ENCODE data around the gene RPL10A.
A peak's percentile ranks its signal among the peaks of the same experiment; 100 is the strongest.

Gene RPL10A

DNA sequence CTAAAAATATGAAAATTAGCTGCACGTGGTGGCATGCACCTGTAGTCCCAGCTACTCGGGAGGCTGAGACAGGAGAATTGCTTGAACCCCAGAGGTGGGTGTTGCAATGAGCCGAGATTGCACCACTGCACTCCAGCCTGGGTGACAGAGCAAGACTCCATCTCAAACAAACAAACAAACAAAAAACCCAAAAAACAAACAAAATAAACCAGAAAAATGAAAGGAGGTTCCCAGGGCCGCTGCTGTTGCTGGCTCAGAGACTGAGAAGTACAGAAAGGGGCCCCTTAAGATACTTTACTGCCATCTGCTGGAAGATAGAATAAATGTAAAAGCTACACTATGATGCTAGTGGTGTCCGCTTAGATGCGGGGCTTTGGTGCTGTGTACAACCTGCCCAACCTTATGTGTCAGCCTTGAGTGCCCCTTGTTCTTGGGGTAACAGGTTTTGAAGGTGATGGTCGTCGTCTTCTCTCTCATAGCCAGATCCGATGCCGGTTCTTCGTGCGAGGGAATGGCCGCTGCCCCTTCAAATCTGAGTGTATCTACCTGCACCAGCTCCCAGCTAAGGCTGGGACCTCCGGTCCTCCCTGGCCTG, 18.8 kb upstream of the RPL10A start:
- peak; percentile 79 for DNase-seq

GRCh38 chr6:35451354-35452182, 16.6 kb upstream of the RPL10A start:
- no peak for DNase-seq

DNA sequence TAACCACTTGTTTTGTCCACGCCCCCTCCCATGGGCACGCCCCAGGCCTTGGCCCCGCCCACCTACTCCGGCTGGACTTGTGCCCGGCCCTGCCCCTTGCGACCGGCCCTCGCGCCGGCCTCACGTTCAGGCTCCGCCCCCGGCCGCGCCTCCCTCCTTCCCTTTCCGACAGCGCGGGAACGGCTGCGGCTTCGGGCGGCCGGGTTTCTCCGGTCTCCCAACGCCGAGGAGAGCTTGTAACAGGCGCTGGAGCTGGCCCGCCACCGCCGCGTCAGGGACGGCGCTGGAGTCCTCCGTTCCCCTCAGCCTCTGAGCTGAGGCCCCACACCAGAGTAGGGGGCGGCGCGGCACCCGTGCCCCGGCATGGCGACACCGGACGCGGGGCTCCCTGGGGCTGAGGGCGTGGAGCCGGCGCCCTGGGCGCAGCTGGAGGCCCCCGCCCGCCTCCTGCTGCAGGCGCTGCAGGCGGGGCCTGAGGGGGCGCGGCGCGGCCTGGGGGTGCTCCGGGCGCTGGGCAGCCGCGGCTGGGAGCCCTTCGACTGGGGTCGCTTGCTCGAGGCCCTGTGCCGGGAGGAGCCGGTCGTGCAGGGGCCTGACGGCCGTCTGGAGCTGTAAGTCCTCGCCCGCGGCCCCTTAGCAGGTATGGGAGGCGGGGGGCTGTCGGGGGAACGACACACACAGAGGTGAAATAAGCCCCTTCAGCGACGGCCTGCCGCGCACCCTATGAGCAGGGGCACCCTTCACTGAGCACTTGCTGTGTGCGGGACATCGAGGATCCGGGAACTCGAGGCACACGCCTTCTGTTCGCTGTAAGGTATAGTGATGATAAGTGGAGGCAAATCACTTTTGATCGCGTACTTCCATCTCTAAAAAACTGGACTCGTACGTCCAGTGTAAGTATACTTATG, 15.8 kb upstream of the RPL10A start, which contains the start of gene FANCE:
FANCE (plus strand) TSS at position 156 of the 908 bp plus-strand sequence; CDS start at position 364, 208 bp downstream.
- DNase-seq = peak; percentile 97

DNA sequence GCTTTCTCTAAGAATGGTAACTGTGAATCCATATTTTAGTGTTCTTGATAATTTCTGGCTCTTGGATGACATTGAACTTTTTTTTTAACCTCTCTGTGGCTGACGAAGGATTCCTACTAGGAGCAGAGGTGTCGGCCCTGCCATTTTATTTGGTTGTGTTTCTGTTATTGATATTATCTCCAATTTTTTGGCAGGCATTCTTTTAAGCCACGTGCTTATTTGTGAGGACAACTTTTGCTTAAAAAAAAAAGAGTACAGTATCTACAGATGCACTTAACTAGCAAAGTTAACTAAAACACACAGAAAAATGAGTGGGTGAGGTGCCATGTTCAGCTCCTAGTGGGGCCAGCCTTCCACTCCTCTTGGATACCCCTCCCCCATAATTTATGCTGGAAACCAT, 15.0 kb upstream of the RPL10A start:
- no peak for DNase-seq

DNA sequence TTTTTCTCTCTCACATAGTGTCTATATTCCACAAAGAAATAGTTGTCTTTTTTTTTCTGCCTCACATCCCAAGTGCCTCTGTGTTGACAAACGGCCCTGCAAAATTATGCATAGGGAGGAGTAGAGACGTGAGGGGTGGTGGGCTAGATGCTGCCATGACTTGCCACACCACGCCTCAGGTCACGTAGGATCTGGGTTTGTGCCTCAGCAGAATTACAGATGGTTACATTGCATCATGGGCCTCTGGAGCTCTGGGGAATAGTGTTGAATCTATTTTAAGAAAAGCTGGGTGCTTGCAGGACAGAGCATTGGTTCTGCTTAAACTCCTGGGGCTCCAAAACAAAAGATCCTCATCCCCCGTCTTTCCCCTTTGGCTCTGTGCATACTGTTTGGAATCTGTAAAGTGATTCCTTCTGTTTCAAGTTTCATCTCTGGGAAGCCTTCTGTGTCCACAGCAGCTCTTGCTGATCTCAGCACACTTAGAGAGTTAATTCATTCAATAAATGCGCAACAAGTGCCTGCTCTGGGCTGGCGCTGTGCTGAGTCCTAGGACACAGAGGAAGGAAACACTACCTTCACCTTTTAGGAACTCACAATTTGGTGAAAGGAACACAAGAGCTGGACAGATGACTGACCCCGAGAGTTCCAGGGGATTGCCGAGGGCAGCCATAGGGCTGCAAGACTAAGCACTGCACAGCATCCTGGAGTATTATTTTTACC, 13.7 kb upstream of the RPL10A start:
- no peak for DNase-seq

- DNase-seq = no peak
Observed at GRCh38 chr6:35457907-35458306, 10.3 kb upstream of the RPL10A start.

DNA sequence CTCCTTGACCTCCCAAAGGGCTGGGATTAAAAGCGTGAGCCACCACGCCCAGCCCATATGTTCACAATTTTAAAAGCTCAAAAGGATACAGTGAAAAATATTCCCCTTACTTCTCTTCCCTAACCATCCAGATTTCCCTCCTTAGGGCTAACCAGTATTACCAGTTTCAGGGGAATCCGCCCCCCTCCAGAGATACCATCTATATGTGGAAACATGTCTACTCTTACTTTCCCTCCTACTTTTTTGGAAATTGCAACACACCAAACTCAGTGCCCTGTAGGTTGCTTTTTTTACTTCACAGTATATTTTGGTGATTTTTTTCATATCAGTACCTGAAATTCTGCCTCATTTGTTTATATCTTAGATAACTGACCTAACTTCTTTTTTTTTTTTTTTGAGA, 6.9 kb upstream of the RPL10A start:
- DNase-seq = no peak

GRCh38 chr6:35463292-35463691, 4.9 kb upstream of the RPL10A start:
- no peak for DNase-seq

GRCh38 chr6:35465646-35466045, 2.6 kb upstream of the RPL10A start:
- no peak for DNase-seq

GRCh38 chr6:35468980-35469750, 964 bp downstream of the RPL10A start:
- no peak for DNase-seq

DNA sequence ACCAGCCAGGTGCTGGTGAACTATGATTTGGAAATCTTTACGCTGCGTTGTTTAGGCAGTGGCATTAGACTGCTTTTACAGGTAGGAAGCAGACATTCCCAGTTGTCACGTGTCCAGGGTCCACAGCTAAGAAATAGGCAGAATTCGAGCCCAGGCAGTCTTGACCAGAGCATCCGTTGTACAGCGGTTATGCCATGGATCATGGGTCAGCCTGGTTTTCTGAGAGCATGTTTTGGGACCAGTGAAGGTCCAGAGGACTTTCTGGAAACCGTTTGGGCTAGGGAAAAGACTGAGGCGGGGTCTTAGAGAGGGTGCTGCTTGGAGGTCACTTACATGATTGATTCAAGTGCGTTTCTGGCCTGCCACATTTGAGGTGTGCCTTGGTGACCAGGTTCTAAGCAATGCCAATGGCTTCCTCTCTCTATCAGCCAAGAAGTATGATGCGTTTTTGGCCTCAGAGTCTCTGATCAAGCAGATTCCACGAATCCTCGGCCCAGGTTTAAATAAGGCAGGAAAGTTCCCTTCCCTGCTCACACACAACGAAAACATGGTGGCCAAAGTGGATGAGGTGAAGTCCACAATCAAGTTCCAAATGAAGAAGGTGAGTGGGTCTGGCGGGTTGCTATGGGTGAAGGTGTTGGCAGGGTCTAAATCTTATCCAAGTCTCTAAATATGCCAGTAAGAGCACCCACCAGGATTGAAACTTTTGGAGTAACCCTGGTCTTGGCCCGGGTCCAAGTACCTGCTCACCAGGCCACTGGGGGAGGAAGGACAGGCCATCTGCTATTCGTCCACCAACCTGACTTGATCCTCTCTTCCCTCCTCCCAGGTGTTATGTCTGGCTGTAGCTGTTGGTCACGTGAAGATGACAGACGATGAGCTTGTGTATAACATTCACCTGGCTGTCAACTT, 1.8 kb downstream of the RPL10A start:
- peak; percentile 40 for DNase-seq

DNA sequence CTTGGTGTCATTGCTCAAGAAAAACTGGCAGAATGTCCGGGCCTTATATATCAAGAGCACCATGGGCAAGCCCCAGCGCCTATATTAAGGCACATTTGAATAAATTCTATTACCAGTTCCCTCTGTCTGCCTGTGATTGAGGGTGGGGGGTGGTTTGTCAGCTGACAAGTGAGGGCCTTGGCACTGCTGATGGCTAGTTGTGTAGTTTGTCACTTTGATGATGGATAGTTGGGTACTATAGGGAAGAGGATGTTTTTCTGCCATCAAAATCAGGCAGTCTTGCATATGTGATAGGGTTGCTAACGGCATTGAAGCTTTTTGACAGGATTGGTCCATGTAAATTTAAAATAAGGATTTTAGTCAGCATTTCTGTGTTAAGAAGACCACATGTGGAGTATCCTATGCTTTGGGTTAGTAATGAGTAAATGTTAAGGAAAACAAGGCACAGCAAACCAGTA, 2.5 kb downstream of the RPL10A start:
- no peak for DNase-seq

- DNase-seq = no peak
Observed at GRCh38 chr6:35471836-35472345, 3.7 kb downstream of the RPL10A start.

- peak; percentile 43 for DNase-seq
Observed at GRCh38 chr6:35473075-35473849, 5.1 kb downstream of the RPL10A start.

GRCh38 chr6:35473850-35474130, 5.6 kb downstream of the RPL10A start:
- peak; percentile 34 for DNase-seq

DNA sequence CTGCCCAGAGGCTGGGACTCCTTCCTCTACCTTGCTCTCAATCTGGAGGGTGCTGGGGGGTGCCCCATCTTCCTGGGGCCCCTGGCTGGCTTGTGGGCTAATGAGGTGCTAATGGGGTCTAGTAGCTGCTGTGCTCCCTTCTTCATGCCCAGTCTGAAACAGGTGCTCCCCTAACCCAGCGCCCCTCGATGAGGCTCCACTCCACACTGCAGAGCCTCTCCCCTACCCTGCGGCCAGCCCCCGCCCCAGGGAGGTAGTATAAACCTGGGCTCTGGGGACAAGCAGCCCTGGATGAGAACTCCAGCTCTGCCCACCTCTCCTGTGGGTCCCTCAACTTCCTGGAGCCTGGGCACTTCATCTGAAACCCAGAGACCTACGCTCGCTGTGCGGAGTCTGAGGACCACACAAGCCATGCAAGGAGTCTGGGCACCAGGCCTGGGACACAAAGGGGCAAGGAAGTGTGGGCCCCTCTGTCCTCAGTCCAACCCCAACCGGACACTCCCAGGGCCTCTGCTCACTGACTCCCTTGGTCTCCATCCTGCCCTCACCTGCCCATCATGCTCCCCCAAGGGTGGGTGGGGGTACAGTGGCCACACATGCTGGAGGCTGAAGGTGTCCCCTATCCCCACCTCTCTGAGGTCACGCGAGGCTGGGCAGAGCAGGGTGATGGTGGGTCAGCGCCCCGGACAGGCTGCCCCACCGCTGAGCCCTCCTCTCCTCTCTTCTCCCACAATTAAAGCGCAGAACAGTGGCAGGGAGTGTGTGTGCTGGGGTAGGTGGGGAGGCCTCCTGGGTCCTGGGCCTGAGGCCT, 6.1 kb downstream of the RPL10A start:
- peak; percentile 39 for DNase-seq

DNA sequence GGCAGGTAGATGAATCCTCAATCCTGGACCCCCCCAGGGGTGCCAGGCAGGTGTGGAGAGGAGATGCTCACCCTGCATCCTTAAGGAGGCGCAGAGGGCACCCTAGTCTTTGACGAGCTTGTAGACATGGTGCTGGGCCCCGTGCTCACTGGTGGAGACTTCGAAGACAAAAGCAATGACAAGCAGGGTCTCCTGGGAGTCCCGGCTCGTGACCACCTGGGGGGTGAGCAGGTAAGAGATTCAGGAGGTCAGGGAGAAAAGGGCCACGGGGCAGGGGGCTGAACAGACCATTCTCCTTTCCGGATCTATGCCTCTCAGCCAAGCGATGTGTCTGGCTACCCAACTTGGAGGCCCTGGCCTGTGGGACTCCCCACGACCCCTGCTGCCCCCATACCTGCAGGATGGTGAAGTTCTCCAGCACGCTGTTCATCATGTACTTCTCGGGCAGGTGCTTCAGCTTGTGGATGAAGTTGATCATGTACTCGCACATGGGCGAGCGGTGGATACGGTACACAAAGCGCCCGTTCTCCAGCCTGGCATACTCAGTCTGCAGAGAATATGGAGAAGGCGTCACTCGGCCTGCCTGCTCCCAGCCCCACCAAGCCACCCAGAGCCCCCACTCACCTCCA, 6.9 kb downstream of the RPL10A start:
- DNase-seq = peak; percentile 26

GRCh38 chr6:35475573-35475972, 7.4 kb downstream of the RPL10A start:
- no peak for DNase-seq
